Measurements from ENCODE around the gene ANK3.

ANK3 gene

DNA sequence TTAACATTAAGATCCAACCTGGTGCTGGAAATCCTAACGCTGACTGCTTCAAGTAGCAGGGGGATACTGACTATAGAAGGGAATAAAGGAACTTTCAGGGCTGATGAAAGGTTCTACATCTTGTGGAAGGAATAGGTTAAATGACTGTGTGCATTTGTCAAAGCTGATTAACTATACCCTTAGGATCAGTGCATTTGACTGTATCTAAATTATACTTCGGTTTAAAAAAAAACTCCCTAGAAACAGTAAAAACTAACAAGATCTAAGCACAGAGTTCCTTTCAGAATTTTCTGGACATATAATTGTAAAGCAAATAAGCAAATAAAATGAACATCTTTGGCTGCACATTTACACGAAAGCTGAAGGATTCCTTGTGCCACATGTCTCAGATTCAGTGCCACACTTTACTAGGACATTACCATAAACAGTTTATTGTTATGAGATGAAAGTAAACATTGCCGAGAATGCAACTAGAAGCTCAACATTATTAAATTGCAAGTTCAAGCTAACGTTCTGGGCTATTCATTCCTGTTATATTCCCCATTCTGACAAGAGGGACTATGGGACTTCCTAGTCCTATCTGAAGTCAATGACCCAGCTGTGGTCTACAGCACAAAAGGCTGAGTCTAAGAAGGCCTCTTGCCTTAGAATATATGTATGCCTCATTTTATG is 20.7 kb downstream of the ANK3 start:
- no peak for TF ChIP-seq POLR2AphosphoS5 (IDR thresholded peaks at IDR 0.05; ENCODE audit: low read depth, low read length)
- no peak for TF ChIP-seq TAF1 (IDR thresholded peaks at IDR 0.05; ENCODE audit: borderline replicate concordance, insufficient read depth, low read length)
- TF ChIP-seq FOXP2 (optimal IDR thresholded peaks at IDR 0.05; ENCODE audit: borderline replicate concordance, extremely low read depth, extremely low read length, insufficient read depth): no peak
- TF ChIP-seq, protein P1, sequence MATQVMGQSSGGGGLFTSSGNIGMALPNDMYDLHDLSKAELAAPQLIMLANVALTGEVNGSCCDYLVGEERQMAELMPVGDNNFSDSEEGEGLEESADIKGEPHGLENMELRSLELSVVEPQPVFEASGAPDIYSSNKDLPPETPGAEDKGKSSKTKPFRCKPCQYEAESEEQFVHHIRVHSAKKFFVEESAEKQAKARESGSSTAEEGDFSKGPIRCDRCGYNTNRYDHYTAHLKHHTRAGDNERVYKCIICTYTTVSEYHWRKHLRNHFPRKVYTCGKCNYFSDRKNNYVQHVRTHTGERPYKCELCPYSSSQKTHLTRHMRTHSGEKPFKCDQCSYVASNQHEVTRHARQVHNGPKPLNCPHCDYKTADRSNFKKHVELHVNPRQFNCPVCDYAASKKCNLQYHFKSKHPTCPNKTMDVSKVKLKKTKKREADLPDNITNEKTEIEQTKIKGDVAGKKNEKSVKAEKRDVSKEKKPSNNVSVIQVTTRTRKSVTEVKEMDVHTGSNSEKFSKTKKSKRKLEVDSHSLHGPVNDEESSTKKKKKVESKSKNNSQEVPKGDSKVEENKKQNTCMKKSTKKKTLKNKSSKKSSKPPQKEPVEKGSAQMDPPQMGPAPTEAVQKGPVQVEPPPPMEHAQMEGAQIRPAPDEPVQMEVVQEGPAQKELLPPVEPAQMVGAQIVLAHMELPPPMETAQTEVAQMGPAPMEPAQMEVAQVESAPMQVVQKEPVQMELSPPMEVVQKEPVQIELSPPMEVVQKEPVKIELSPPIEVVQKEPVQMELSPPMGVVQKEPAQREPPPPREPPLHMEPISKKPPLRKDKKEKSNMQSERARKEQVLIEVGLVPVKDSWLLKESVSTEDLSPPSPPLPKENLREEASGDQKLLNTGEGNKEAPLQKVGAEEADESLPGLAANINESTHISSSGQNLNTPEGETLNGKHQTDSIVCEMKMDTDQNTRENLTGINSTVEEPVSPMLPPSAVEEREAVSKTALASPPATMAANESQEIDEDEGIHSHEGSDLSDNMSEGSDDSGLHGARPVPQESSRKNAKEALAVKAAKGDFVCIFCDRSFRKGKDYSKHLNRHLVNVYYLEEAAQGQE (IDR thresholded peaks at IDR 0.05; ENCODE audit: insufficient read depth in 1 of 2, low read depth in 2 of 2, low read length in 2 of 2): no peak
- no peak for TF ChIP-seq SIN3A (IDR thresholded peaks at IDR 0.05; ENCODE audit: borderline replicate concordance, insufficient read depth, low read length)

DNA sequence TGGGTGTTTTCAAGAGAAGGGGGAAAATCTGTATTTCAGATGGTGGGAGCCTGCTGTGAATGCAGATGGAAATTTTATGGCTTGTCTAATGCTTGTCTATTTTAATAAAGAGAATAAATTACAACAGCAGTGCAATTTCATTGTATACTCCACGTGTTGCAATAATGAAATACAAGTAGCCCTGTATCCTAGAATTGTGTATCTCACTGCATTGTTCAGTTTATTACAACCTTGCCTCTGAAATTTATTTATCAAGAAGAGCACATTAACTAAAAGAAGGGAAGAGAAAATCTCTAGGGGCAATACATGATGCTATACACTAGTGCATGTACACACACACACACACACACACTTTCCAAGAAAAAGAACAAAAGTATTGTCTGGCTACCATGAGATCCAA is 21.8 kb downstream of the ANK3 start:
- TF ChIP-seq FOXP2 (optimal IDR thresholded peaks at IDR 0.05; ENCODE audit: borderline replicate concordance, extremely low read depth, extremely low read length, insufficient read depth) (no peak), POLR2AphosphoS5 (IDR thresholded peaks at IDR 0.05; ENCODE audit: low read depth, low read length) (no peak), SIN3A (IDR thresholded peaks at IDR 0.05; ENCODE audit: borderline replicate concordance, insufficient read depth, low read length) (no peak), TAF1 (IDR thresholded peaks at IDR 0.05; ENCODE audit: borderline replicate concordance, insufficient read depth, low read length) (no peak)
- TF ChIP-seq, protein P1 (IDR thresholded peaks at IDR 0.05; ENCODE audit: insufficient read depth in 1 of 2, low read depth in 2 of 2, low read length in 2 of 2): no peak

DNA sequence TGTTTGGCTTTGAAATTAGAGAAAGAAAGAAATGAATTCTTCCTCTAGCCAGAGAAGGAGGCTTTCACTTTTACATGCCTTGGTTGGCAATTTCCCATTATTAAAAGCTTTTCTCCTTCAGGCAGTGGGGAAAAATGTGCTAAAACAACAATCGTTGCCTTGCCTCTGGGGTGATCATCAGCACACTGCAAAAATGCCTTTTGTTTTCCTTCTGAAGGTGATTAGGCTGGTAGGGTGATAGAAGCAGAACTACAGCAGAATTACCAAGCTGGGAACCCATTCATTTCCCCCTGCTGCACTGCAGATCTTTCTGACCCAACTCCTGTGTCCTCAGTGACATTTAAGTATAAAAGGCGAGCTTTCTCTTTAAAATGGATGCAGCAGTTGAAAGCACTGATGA is 22.2 kb downstream of the ANK3 start:
- TF ChIP-seq TAF1 (IDR thresholded peaks at IDR 0.05; ENCODE audit: borderline replicate concordance, insufficient read depth, low read length) (no peak), POLR2AphosphoS5 (IDR thresholded peaks at IDR 0.05; ENCODE audit: low read depth, low read length) (no peak), SIN3A (IDR thresholded peaks at IDR 0.05; ENCODE audit: borderline replicate concordance, insufficient read depth, low read length) (no peak), FOXP2 (optimal IDR thresholded peaks at IDR 0.05; ENCODE audit: borderline replicate concordance, extremely low read depth, extremely low read length, insufficient read depth) (no peak)
- TF ChIP-seq, protein P1 (IDR thresholded peaks at IDR 0.05; ENCODE audit: insufficient read depth in 1 of 2, low read depth in 2 of 2, low read length in 2 of 2): no peak

DNA sequence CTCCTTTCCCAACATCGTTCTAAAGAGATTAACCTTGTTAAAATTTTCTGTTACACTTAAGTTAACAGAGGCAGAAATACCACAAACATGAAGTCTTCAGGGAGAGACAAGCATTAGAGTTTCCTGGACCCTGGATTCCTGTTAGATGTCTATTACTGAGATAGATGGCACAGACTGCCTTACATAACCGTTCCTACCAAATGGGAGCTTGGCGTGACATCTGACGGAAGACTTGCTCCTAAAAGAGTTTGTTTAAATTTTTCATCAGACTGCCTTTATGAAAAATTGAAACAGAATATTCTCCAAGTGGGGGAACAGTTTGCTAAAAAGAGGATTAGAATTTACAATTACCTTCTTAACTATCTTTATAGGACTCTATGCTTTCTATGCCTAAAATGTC is 22.7 kb downstream of the ANK3 start:
- no peak for TF ChIP-seq FOXP2 (optimal IDR thresholded peaks at IDR 0.05; ENCODE audit: borderline replicate concordance, extremely low read depth, extremely low read length, insufficient read depth)

DNA sequence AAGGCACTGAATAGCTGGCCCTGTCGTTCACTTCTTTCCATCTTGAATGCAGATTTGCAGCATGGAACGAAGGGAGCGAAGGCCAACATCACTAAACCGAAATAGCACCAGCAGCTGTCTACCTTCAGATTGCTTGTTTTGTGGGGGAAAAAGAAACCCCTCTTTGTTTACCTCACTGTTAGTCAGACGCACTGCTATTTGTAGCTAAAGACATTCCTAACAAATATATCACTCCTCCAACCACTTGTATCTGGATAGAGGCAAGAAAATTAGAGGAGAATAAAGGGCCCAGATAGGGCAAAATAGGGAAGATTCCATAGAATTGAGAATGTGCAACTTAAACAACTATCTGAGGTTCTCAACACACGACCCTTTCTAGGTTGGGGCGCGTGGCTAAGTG is 26.5 kb downstream of the ANK3 start:
- TF ChIP-seq TAF1 (IDR thresholded peaks at IDR 0.05; ENCODE audit: borderline replicate concordance, insufficient read depth, low read length): no peak
- TF ChIP-seq, protein P1 (IDR thresholded peaks at IDR 0.05; ENCODE audit: insufficient read depth in 1 of 2, low read depth in 2 of 2, low read length in 2 of 2): no peak
- TF ChIP-seq SIN3A (IDR thresholded peaks at IDR 0.05; ENCODE audit: borderline replicate concordance, insufficient read depth, low read length): no peak
- TF ChIP-seq FOXP2 (optimal IDR thresholded peaks at IDR 0.05; ENCODE audit: borderline replicate concordance, extremely low read depth, extremely low read length, insufficient read depth): no peak
- no peak for TF ChIP-seq POLR2AphosphoS5 (IDR thresholded peaks at IDR 0.05; ENCODE audit: low read depth, low read length)
